CD14-positive monocyte (primary cell): ENCODE measurements around the gene CNTNAP2. TPM values are rescaled to one million over a fixed set of nuclear protein-coding genes. Genes with fewer than 3 reads are reported as not detected.

Experiments
- DNase-seq, 3 donors: peaks; one replicate each; pipeline ENCODE4 v3.0.0-alpha.2; 2011 to 2022
- H2AFZ ChIP-seq: 2 replicates; pipeline ENCODE4 v1.6.0; 2012; ENCODE audit warnings: mild to moderate bottlenecking, low read depth, low read length, inconsistent platforms; ENCODE audit not compliant: insufficient read depth, poor library complexity, severe bottlenecking
- H3K27ac ChIP-seq, 2 donors: 1 replicate in 1 of 2; 2 replicates in 1 of 2; pipeline ENCODE4 v1.5.1; 2012 to 2013; ENCODE audit warnings: low read length in 2 of 2, control low read depth in 1 of 2, inconsistent platforms in 1 of 2, low read depth in 1 of 2, mild to moderate bottlenecking in 1 of 2
- H3K27me3 ChIP-seq, 2 donors: one replicate each; pipeline versions ENCODE4 v1.6.0 to v1.6.1; 2011 to 2013; ENCODE audit warnings: low read length in 2 of 2; ENCODE audit not compliant: control insufficient read depth in 2 of 2, insufficient read depth in 2 of 2
- H3K36me3 ChIP-seq, 2 donors: replicated peaks in 1 of 2; 1 replicate in 1 of 2; 2 replicates in 1 of 2; pipeline versions ENCODE4 v1.5.1 to v1.6.1; 2012 to 2013; ENCODE audit warnings: low read length in 2 of 2, control low read depth in 1 of 2, inconsistent platforms in 1 of 2, mild to moderate bottlenecking in 1 of 2; ENCODE audit not compliant: insufficient read depth in 2 of 2, control insufficient read depth in 1 of 2
- H3K4me1 ChIP-seq, 2 donors: 1 replicate in 1 of 2; 2 replicates in 1 of 2; pipeline versions ENCODE4 v1.5.1 to v1.6.1; 2012 to 2013; ENCODE audit warnings: low read length in 2 of 2, control low read depth in 1 of 2, inconsistent platforms in 1 of 2, mild to moderate bottlenecking in 1 of 2, moderate library complexity in 1 of 2; ENCODE audit not compliant: insufficient read depth in 2 of 2, control insufficient read depth in 1 of 2
- H3K4me2 ChIP-seq: replicated peaks from 2 replicates; pipeline ENCODE3; 2012; ENCODE audit warnings: low read length, moderate library complexity, mild to moderate bottlenecking; ENCODE audit not compliant: poor library complexity, severe bottlenecking; ENCODE audit errors: extremely low read depth
- H3K4me3 ChIP-seq, 3 experiments: fragments of 200-600 bp in 1 of 3; sonication (generic) in 1 of 3; replicated peaks in 1 of 3; 1 replicate in 2 of 3; 2 replicates in 1 of 3; pipeline ENCODE4 v1.5.1; 2011 to 2013; ENCODE audit warnings: low read length in 3 of 3, mild to moderate bottlenecking in 3 of 3, control low read depth in 2 of 3, low read depth in 2 of 3, inconsistent platforms in 1 of 3, moderate library complexity in 1 of 3
- H3K79me2 ChIP-seq: 2 replicates; pipeline ENCODE4 v1.6.0; 2012; ENCODE audit warnings: mild to moderate bottlenecking, control low read depth, inconsistent platforms, low read length, moderate library complexity; ENCODE audit not compliant: insufficient read depth
- H3K9ac ChIP-seq: 2 replicates; pipeline ENCODE4 v1.6.0; 2017; ENCODE audit warnings: low read length, mild to moderate bottlenecking; ENCODE audit not compliant: insufficient read depth, poor library complexity, severe bottlenecking
- H3K9me3 ChIP-seq, 2 donors: replicated peaks in 1 of 2; 1 replicate in 1 of 2; 2 replicates in 1 of 2; pipeline versions ENCODE4 v1.5.1 to v1.6.1; 2012 to 2013; ENCODE audit warnings: low read length in 2 of 2, control low read depth in 1 of 2; ENCODE audit not compliant: control insufficient read depth in 1 of 2, insufficient read depth in 1 of 2
- H4K20me1 ChIP-seq: 2 replicates; pipeline ENCODE4 v1.6.0; 2012; ENCODE audit warnings: mild to moderate bottlenecking, low read length, control low read depth, moderate library complexity; ENCODE audit not compliant: insufficient read depth
- H3K27ac Mint-ChIP-seq, 7 donors: one replicate each; pipeline ENCODE4 v1.8.0; 2020; ENCODE audit warnings: mild to moderate bottlenecking in 7 of 7, mixed read lengths in 7 of 7, moderate library complexity in 6 of 7, inconsistent platforms in 2 of 7
- H3K27me3 Mint-ChIP-seq, 3 donors: one replicate each; pipeline ENCODE4 v1.8.0; 2021 to 2022; ENCODE audit warnings: low read depth in 3 of 3, mild to moderate bottlenecking in 3 of 3, mixed read lengths in 3 of 3, moderate library complexity in 3 of 3, inconsistent platforms in 1 of 3
- H3K36me3 Mint-ChIP-seq, 2 donors: one replicate each; pipeline ENCODE4 v1.8.0; 2020; ENCODE audit warnings: mixed read lengths in 2 of 2, inconsistent platforms in 1 of 2, mild to moderate bottlenecking in 1 of 2
- H3K4me1 Mint-ChIP-seq: one replicate; pipeline ENCODE4 v1.8.0; 2020; ENCODE audit warnings: mild to moderate bottlenecking, mixed read lengths
- H3K4me3 Mint-ChIP-seq, 2 donors: one replicate each; pipeline ENCODE4 v1.8.0; 2020; ENCODE audit warnings: mild to moderate bottlenecking in 2 of 2, mixed read lengths in 2 of 2, moderate library complexity in 1 of 2
- H3K9me3 Mint-ChIP-seq, 7 donors: one replicate each; pipeline ENCODE4 v1.8.0; 2020 to 2022; ENCODE audit warnings: mixed read lengths in 7 of 7, mild to moderate bottlenecking in 6 of 7, moderate library complexity in 6 of 7, inconsistent platforms in 2 of 7
- CTCF ChIP-seq: fragments of 200-600 bp; IDR thresholded peaks from one replicate; pipeline ENCODE4 v1.8.0; 2022; ENCODE audit warnings: antibody characterized with exemption, mild to moderate bottlenecking
- WGBS: methylation state at CpG from one replicate; pipeline ENCODE4 v1.1.5; 2013; ENCODE audit warnings: missing lambda C conversion rate; ENCODE audit not compliant: insufficient coverage; 5-methylcytosine and 5-hydroxymethylcytosine counted together
- intact Hi-C, 2 donors: fragments of 100-400 bp; cut with micrococcal nuclease; formaldehyde crosslinking; loops; one replicate each; pipeline versions ENCODE4 v1.15.0 to v1.15.1; 2023
- polyA plus RNA-seq, 3 donors: library from polyadenylated mRNA; depleted of rRNA in 1 of 3; unstranded in 2 of 3; stranded (reverse) in 1 of 3; fragments of 300-500 nt in 2 of 3; fragments of >200 nt in 1 of 3; fragmentation: Illumina TruSeq in 2 of 3; gene quantifications; 1 replicate in 2 of 3; 2 replicates in 1 of 3; pipeline ENCODE4 v1.2.3, GENCODE V29; 2012 to 2021

Gene CNTNAP2
- polyA plus RNA-seq, 3 donors = 0.01 TPM; not detected in 2

- H3K36me3 Mint-ChIP-seq = no peaks in the 10 kb centered on the region
- no peaks in the 10 kb centered on the region for H4K20me1 ChIP-seq
- peaks cover 0 to 5% (median 2%) of the 10 kb centered on the region in 7 donors for H3K9me3 Mint-ChIP-seq
- peaks cover 4 to 9% of the 10 kb centered on the region in 2 donors for H3K9me3 ChIP-seq
- H3K27me3 Mint-ChIP-seq = peaks cover 0 to 5% (median 0%) of the 10 kb centered on the region in 3 donors
- DNase-seq = no peak
- H3K27me3 ChIP-seq = no peaks in the 10 kb centered on the region
- H3K4me1 Mint-ChIP-seq = no peaks in the 10 kb centered on the region
- no peak overlapping the region for H3K4me3 ChIP-seq
- WGBS = no CpG with 5 or more reads among the region's 3 CpGs
- H3K4me3 Mint-ChIP-seq = no peak overlapping the region
- no peaks in the 10 kb centered on the region for H3K36me3 ChIP-seq
- H3K27ac Mint-ChIP-seq = no peak overlapping the region
- TF ChIP-seq CTCF = no peak
- H3K4me1 ChIP-seq = no peaks in the 10 kb centered on the region
- no peaks in the 10 kb centered on the region for H3K79me2 ChIP-seq
- intact Hi-C loops = no loop called here
- no peak overlapping the region for H3K27ac ChIP-seq
- no peak overlapping the region for H3K9ac ChIP-seq
- no peak overlapping the region for H3K4me2 ChIP-seq
- H2AFZ ChIP-seq = no peak overlapping the region
Measured at GRCh38 chr7:146285418-146285817, 168.8 kb downstream of the CNTNAP2 start.

GRCh38 chr7:146290746-146291145, 174.1 kb downstream of the CNTNAP2 start:
- H3K27me3 Mint-ChIP-seq = peaks cover 0 to 5% (median 0%) of the 10 kb centered on the region in 3 donors
- DNase-seq = no peak
- H3K36me3 Mint-ChIP-seq = no peaks in the 10 kb centered on the region
- Histone ChIP-seq H3K9me3 (peaks cover 0 to 9% of the 10 kb centered on the region in 2 donors), H3K79me2 (no peaks in the 10 kb centered on the region), H3K27ac (no peak overlapping the region), H3K4me3 (no peak overlapping the region), H4K20me1 (no peaks in the 10 kb centered on the region), H3K4me1 (no peaks in the 10 kb centered on the region), H2AFZ (no peak overlapping the region), H3K27me3 (no peaks in the 10 kb centered on the region), H3K9ac (no peak overlapping the region), H3K4me2 (no peak overlapping the region), H3K36me3 (no peaks in the 10 kb centered on the region)
- peaks cover 0 to 5% (median 2%) of the 10 kb centered on the region in 7 donors for H3K9me3 Mint-ChIP-seq
- no peaks in the 10 kb centered on the region for H3K4me1 Mint-ChIP-seq
- intact Hi-C loops = no loop called here
- no peak overlapping the region for H3K27ac Mint-ChIP-seq
- no peak overlapping the region for H3K4me3 Mint-ChIP-seq
- no CpG with 5 or more reads among the region's 3 CpGs for WGBS
- TF ChIP-seq CTCF = no peak
